ENCODE results near the gene HOXA10. TPM values are rescaled to one million over a fixed set of nuclear protein-coding genes. Genes with fewer than 3 reads are reported as not detected.

The HOXA10 gene
- total RNA-seq, 1 experiment from 2014 or later: 78.9 TPM

- peak; percentile 66 for DNase-seq (ENCODE audit: low spot score)
Measured at GRCh38 chr7:27180431-27181420, 6.6 kb upstream of the HOXA10 start.

GRCh38 chr7:27179503-27180430 is 5.6 kb upstream of the HOXA10 start:
- DNase-seq (ENCODE audit: low spot score): peak; percentile 71

- DNase-seq (ENCODE audit: low spot score): peak; percentile 61
Measured at GRCh38 chr7:27179030-27179429, 4.9 kb upstream of the HOXA10 start.

GRCh38 chr7:27178366-27178765 is 4.2 kb upstream of the HOXA10 start:
- DNase-seq (ENCODE audit: low spot score): no peak

GRCh38 chr7:27177795-27178320 is 3.7 kb upstream of the HOXA10 start:
- peak; percentile 80 for DNase-seq (ENCODE audit: low spot score)

GRCh38 chr7:27176962-27177794 is 3.1 kb upstream of the HOXA10 start:
- DNase-seq (ENCODE audit: low spot score): peak; percentile 83

- no peak for DNase-seq (ENCODE audit: low spot score)
Measured at GRCh38 chr7:27176524-27176845, 2.4 kb upstream of the HOXA10 start.

- no peak for DNase-seq (ENCODE audit: low spot score)
Measured at GRCh38 chr7:27175626-27176523, 1.8 kb upstream of the HOXA10 start.

GRCh38 chr7:27174874-27175625 is 930 bp upstream of the HOXA10 start:
- DNase-seq (ENCODE audit: low spot score): peak; percentile 95

- no peak for DNase-seq (ENCODE audit: low spot score)
Measured at GRCh38 chr7:27173511-27173955, 587 bp downstream of the HOXA10 start.

- no peak for DNase-seq (ENCODE audit: low spot score)
Measured at GRCh38 chr7:27172823-27173510, 1.2 kb downstream of the HOXA10 start.

GRCh38 chr7:27172315-27172774 is 1.8 kb downstream of the HOXA10 start:
- no peak for DNase-seq (ENCODE audit: low spot score)

- DNase-seq (ENCODE audit: low spot score): no peak
Measured at GRCh38 chr7:27171637-27172314, 2.3 kb downstream of the HOXA10 start.

- no peak for DNase-seq (ENCODE audit: low spot score)
Measured at GRCh38 chr7:27171325-27171636, 2.8 kb downstream of the HOXA10 start.

GRCh38 chr7:27170426-27171324 is 3.4 kb downstream of the HOXA10 start:
- DNase-seq (ENCODE audit: low spot score): peak; percentile 76

- DNase-seq (ENCODE audit: low spot score): peak; percentile 83
Measured at GRCh38 chr7:27169658-27170425, 4.3 kb downstream of the HOXA10 start.
